K562 (cell line): Measurements from ENCODE around the gene HCFC1R1. TPM values are rescaled to one million over a fixed set of nuclear protein-coding genes. Genes with fewer than 3 reads are reported as not detected.

Source experiments
- ATF2 ChIP-seq: sonication (generic); formaldehyde crosslinking; IDR thresholded peaks from 2 replicates; pipeline ENCODE4 v1.8.1; 2022; ENCODE audit warnings: missing genetic modification reagents
- CXXC5 ChIP-seq: fragments of 250-450 bp; sonication (Bioruptor Pico); IDR thresholded peaks from 2 replicates; pipeline ENCODE4 v1.8.0; 2022; ENCODE audit warnings: inconsistent platforms, mild to moderate bottlenecking, moderate library complexity
- HMGXB4 ChIP-seq: sonication (generic); formaldehyde crosslinking; IDR thresholded peaks from 2 replicates; pipeline ENCODE4 v1.8.1; 2023; ENCODE audit warnings: mild to moderate bottlenecking, missing genetic modification reagents
- RREB1 ChIP-seq: fragments of 250-450 bp; sonication (Bioruptor Pico); IDR thresholded peaks from 2 replicates; pipeline ENCODE4 v1.4.0; 2020
- THRAP3 ChIP-seq: fragments of 450-650 bp; IDR thresholded peaks from 2 replicates; pipeline ENCODE4 v1.6.1; 2016; ENCODE audit warnings: mild to moderate bottlenecking, inconsistent platforms, borderline replicate concordance
- ZNF263 ChIP-seq: sonication (generic); formaldehyde crosslinking; IDR thresholded peaks from 2 replicates; pipeline ENCODE4 v1.8.0; 2022; ENCODE audit warnings: mild to moderate bottlenecking, missing genetic modification reagents, borderline replicate concordance
- polyA plus RNA-seq, 8 experiments: library from polyadenylated mRNA; depleted of rRNA in 4 of 8; stranded (reverse) in 5 of 8; unstranded in 3 of 8; fragments of >200 nt; fragmentation: Nextera tagmentation in 2 of 8; fragmentation: Illumina TruSeq in 1 of 8; extraction: Ambion mirVana in 2 of 8; extraction: Trizol in 1 of 8; gene quantifications; 2 replicates each; pipeline versions ENCODE4 v1.2.1 to v1.2.3, GENCODE V29; 2011 to 2014; ENCODE audit warnings: inconsistent platforms in 1 of 8, missing spikeins in 1 of 8
- total RNA-seq, 7 experiments: library from RNA; depleted of rRNA in 6 of 7; stranded (reverse); fragments of >200 nt in 6 of 7; fragmentation: Illumina TruSeq in 2 of 7; extraction: Trizol in 2 of 7; gene quantifications; 2 replicates each; pipeline versions ENCODE4 v1.2.1 to v1.2.3, GENCODE V29; 2011 to 2021; ENCODE audit warnings: low replicate concordance in 1 of 7

Gene HCFC1R1
- total and polyA plus RNA-seq, 9 of the 15 experiments (the other 6 are each of a cell fraction or from before 2014, with no cell fraction given) = 2.2 to 29.0 (median 11.2) TPM

- TF ChIP-seq RREB1 (CRISPR knock-in tag) (0 out of 2 replicates have a peak, but pooled peaks have one; percentile 3), ATF2 (CRISPR knock-in tag) (no peak), ZNF263 (CRISPR knock-in tag) (0 out of 2 replicates have a peak, but pooled peaks have one; percentile 15), HMGXB4 (CRISPR knock-in tag) (no peak), CXXC5 (CRISPR knock-in tag) (no peak), THRAP3 (0 out of 2 replicates have a peak, but pooled peaks have one; percentile 11)
Measured at GRCh38 chr16:3023415-3023668, 400 bp downstream of the HCFC1R1 start (continued).
